Measurements from ENCODE around the gene HSPA13. TPM values are rescaled to one million over a fixed set of nuclear protein-coding genes. Genes with fewer than 3 reads are reported as not detected.
"Not testable (repeated sequence)": the region's sequence is repeated elsewhere in the genome, so short reads cannot be mapped to it uniquely, and the experiment has no call there.

Gene HSPA13
- total and polyA plus RNA-seq, 10 donors, result 3.4 to 37.1 (median 22.5) TPM

DNA sequence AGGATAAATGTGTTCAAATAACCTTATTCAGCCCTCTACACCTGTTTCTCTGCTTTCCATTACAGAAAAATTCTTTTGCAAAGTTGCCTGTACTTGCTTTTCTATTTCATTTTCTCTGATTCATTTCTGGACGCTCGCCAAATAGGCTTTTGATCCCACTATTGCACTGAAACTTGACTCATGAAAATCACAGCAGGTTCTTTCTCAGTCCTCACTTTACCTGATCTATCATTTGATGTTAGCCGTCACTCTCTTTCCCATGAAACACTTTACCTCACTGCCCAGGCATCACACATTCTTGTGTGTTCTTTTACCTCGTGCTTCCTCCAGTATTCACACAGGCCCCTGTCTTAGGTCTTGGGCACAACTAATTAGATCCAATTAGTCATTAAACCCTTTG, 26.2 kb downstream of the HSPA13 start:
- Histone ChIP-seq H3K27me3 (replicated peaks in 1 of 7) (no peaks in the 10 kb centered on the region), H3K9me3 (no peaks in the 10 kb centered on the region), H3K4me1 (no peaks in the 10 kb centered on the region), H3K27ac (no peak overlapping the region), H3K36me3 (no peaks in the 10 kb centered on the region), H3K4me3 (no peak overlapping the region)
- WGBS, 5 donors, result 79 to 93% (median 88%) methylated on average over 4 of the region's 4 CpGs
- TF ChIP-seq, protein P1, sequence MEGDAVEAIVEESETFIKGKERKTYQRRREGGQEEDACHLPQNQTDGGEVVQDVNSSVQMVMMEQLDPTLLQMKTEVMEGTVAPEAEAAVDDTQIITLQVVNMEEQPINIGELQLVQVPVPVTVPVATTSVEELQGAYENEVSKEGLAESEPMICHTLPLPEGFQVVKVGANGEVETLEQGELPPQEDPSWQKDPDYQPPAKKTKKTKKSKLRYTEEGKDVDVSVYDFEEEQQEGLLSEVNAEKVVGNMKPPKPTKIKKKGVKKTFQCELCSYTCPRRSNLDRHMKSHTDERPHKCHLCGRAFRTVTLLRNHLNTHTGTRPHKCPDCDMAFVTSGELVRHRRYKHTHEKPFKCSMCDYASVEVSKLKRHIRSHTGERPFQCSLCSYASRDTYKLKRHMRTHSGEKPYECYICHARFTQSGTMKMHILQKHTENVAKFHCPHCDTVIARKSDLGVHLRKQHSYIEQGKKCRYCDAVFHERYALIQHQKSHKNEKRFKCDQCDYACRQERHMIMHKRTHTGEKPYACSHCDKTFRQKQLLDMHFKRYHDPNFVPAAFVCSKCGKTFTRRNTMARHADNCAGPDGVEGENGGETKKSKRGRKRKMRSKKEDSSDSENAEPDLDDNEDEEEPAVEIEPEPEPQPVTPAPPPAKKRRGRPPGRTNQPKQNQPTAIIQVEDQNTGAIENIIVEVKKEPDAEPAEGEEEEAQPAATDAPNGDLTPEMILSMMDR (IDR thresholded peaks at IDR 0.05 in 8 of 11, conservative IDR thresholded peaks at IDR 0.05 in 3 of 11), result no peak
- intact Hi-C loops (cut with DNase I; ENCODE audit: low total_unique reads), result no loop called here
- no peak for DNase-seq

DNA sequence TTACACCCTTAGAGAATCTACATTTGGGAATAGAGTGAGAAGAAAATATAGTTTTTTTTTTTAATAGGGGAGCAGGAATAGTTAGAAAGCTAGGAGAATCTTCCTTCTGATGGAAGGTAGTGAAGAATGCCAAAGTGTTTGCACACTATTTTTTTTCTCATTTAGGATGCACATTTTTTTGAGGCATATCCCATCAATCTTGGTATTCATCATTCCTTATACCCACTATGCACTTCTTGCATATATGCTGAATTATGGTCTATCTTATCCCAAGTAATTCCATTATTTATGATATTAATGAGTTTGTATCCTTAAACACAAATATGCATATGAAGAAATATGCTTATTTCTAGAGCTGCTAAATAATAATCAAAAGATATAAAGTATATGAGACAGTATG, 28.4 kb downstream of the HSPA13 start:
- H3K27ac ChIP-seq, result no peak overlapping the region

DNA sequence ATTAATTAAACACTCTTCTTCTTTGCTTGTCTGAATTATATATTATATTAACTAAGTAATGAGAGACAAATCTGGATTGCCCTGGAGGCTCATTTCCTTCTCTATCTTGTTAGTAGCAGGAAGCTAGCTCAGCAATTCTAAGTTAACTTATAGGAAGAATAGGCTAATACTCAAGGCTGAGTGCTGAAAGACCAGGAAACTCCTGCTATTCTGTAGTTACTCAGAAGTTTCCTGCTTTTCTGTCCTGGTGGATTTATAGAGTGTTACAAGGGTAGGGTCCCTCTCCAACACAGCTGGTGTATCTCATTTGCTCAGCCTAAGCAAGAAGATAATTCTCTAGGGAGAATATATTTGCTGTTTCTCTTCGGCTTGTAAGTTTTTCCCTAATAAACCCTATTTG, 29.2 kb downstream of the HSPA13 start:
- Histone ChIP-seq H3K9me3 (no peaks in the 10 kb centered on the region), H3K36me3 (no peaks in the 10 kb centered on the region), H3K4me1 (no peaks in the 10 kb centered on the region), H3K27me3 (replicated peaks in 1 of 7) (no peaks in the 10 kb centered on the region), H3K27ac (no peak overlapping the region), H3K4me3 (no peak overlapping the region)
- intact Hi-C loops (cut with DNase I; ENCODE audit: low total_unique reads), result no loop called here
- TF ChIP-seq, protein P1 (IDR thresholded peaks at IDR 0.05 in 8 of 11, conservative IDR thresholded peaks at IDR 0.05 in 3 of 11), result no peak
- TF ChIP-seq POLR2AphosphoS5 (IDR thresholded peaks at IDR 0.05) (no peak), POLR2A (IDR thresholded peaks at IDR 0.05) (no peak)
- no peak for DNase-seq
- 57 to 94% (median 79%) methylated on average over 1 of the region's 1 CpG for WGBS, 5 donors

More for the DNA sequence above, 28.4 kb downstream of the HSPA13 start:
- Histone ChIP-seq H3K4me1 (no peaks in the 10 kb centered on the region), H3K9me3 (no peaks in the 10 kb centered on the region), H3K4me3 (no peak overlapping the region), H3K27me3 (replicated peaks in 1 of 7) (no peaks in the 10 kb centered on the region), H3K36me3 (no peaks in the 10 kb centered on the region)
- no peak for DNase-seq
- TF ChIP-seq, protein P1 (IDR thresholded peaks at IDR 0.05 in 8 of 11, conservative IDR thresholded peaks at IDR 0.05 in 3 of 11), result no peak
- TF ChIP-seq POLR2A (IDR thresholded peaks at IDR 0.05) (no peak), POLR2AphosphoS5 (IDR thresholded peaks at IDR 0.05) (no peak)
- intact Hi-C loops (cut with DNase I; ENCODE audit: low total_unique reads), result no loop called here

DNA sequence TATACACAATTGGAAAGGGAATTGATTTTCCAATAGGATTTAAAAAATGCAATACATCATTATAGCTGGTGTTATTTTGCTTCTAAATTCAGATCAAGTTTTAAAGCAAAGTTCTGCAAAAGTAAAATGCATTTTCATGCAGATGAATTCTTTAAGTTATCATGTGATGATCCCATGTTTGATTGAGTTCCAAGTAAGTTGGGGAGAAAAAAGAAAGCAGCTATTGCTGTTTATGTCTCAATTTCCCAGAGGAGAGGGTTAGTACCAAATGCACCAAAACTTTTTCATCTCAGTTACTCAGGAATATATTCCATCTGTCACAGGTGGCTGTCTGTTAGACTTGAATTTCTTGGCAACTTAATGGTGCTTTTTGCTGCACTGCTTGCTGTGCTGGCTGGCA, 29.7 kb downstream of the HSPA13 start:
- DNase-seq, result no peak

DNA sequence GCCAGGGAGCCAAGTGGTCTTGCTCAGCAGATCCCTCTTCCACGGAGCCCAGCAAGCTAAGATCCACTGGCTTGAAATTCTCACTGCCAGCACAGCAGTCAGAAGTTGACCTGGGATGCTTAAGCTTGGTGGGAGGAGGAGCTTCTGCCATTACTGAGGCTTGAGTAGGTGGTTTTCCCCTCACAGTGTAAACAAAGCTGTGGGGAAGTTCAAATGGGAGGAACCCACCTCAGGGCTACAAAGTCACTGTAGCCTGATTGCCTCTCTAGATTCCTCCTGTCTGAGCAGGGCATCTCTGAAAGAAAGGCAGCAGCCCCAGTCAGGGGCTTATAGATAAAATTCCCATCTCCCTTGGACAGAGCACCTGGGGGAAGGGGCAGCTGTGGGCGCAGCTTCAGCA, 55.6 kb downstream of the HSPA13 start:
- H3K27me3 ChIP-seq (replicated peaks in 1 of 7); H3K4me1 ChIP-seq; DNase-seq; H3K4me3 ChIP-seq; H3K9me3 ChIP-seq; H3K27ac ChIP-seq; intact Hi-C loops (cut with DNase I; ENCODE audit: low total_unique reads); H3K36me3 ChIP-seq: not testable (repeated sequence)
- WGBS, 5 donors, result 67 to 98% (median 87%) methylated on average over 2 of the region's 2 CpGs

More for the DNA sequence above, 29.7 kb downstream of the HSPA13 start:
- Histone ChIP-seq H3K4me3 (no peak overlapping the region), H3K4me1 (no peaks in the 10 kb centered on the region), H3K36me3 (no peaks in the 10 kb centered on the region), H3K27me3 (replicated peaks in 1 of 7) (no peaks in the 10 kb centered on the region), H3K27ac (no peak overlapping the region), H3K9me3 (no peaks in the 10 kb centered on the region)
- no peak for TF ChIP-seq POLR2AphosphoS5 (IDR thresholded peaks at IDR 0.05)
- TF ChIP-seq, protein P1 (IDR thresholded peaks at IDR 0.05 in 8 of 11, conservative IDR thresholded peaks at IDR 0.05 in 3 of 11), result no peak
- no peak for TF ChIP-seq POLR2A (IDR thresholded peaks at IDR 0.05)
- intact Hi-C loops (cut with DNase I; ENCODE audit: low total_unique reads), result no loop called here
